ENCODE measurements around the gene DIP2C.
"Not testable (repeated sequence)": the region's sequence is repeated elsewhere in the genome, so short reads cannot be mapped to it uniquely, and the experiment has no call there.

The DIP2C gene

DNA sequence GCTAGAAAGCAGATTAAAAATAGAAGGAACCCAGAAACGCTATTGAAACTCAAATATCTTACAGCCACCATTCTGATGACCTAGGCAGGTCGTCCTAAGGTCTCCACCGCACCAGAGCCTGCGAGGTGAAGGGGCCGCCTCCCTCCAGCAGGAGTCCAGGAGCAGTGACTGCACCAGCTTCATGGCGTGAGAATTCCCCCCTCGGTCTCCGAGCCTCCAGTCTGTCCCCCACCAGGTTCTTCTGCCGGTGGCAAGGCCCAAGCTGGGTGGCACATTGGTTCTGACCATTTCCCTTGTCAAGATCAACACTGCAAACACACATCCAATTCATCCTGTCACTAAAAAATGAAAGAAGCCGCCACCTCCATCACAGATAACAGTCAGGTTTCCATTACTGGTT lies 98.7 kb downstream of the DIP2C start:
- no peak for DNase-seq

DNA sequence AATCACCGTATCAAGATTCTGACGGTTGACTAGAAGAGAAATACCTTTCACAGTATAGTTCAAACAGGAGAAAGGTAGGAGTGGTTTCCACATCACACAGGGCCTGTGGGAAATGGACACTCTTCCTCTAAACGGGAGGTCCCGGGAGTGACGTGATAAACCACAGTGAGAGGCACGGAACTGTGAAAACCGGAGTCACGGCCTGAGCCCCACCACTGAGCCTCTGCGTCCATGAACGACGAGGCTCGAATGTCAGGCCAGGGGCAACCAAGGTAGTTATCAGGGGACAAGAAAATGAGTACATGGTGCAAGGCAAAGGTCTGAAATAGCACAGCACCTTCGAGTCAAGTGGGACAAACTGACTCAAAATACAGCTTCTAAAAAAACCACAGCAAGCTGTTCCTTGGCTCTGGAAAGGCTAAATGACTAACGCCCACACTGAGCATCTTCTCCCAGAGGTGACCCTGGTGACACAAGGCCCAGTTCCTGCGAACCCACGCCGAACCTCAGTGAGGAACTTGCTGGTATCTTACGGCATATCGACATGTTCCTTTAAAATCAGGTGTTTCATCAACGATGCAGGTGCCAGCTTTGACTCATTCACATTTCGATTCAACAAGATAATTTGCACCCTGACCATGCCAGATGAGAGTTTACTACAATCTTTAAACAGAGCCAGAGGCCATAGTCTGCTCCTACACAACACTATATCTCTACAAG lies 99.3 kb downstream of the DIP2C start:
- no peak for DNase-seq

GRCh38 chr10:588246-589165 lies 101.0 kb downstream of the DIP2C start:
- no peak for DNase-seq

DNA sequence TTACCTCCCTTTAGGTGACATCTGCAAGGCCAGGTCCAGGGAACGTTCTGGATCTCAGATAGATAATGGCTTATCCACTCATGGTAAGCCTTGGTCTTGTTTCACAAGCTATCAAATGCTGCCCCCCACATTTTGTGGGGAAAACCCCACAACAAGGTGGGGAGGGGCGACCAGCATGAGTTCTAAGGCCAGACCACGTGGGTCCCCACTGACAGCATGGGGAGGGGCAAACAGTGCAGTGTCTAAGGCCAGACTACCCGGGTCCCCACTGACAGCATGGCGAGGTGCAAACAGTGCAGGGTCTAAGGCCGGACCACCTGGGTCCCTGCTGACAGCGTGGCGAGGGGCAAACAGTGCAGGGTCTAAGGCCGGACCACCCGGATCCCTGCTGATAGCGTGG lies 102.8 kb downstream of the DIP2C start:
- no peak for DNase-seq

- DNase-seq, result no peak
Observed at GRCh38 chr10:586151-586550, 103.3 kb downstream of the DIP2C start.

DNA sequence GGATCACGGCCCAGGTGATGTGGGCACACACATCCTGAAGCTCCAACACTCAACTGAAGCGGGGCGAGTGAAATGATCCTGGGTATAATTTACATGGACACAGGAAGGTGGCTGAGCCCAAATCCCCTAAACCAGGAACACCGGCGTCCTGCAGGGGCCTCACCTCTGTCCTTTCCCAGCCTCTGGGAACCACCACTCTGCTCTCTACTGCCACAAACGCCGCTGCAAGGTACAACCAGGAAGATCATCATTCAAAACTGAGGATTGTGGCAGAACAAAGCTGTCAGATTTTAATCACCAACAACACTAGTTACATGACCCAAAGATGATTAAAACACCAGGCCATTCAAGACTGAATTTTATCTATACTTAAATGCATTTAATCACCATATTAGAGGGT lies 104.0 kb downstream of the DIP2C start:
- no peak for DNase-seq

DNA sequence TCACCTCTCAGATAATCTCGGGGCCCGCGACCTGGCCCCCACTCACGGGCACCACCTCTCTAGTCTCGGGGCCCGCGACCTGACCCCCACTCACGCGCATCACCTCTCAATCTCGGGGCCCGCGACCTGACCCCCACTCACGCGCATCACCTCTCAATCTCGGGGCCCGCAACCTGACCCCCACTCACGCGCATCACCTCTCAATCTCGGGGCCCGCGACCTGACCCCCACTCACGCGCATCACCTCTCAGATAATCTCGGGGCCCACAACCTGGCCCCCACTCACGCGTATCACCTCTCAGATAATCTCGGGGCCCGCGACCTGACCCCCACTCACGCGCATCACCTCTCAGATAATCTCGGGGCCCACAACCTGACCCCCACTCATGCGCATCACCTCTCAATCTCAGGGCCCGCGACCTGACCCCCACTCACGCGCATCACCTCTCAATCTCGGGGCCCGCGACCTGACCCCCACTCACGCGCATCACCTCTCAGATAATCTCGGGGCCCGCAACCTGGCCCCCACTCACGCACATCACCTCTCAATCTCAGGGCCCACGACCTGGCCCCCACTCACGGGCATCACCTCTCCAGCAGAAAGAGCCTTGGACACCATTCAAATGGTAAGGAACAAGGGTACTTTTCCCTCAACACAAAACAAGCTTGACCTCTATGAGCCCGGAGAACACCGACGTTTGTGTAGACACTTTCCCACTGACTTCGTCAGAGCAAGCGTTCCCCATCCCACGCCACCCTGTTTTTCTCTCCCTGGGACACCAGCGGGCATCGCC lies 104.8 kb downstream of the DIP2C start:
- DNase-seq, result not testable (repeated sequence)

- no peak for DNase-seq
Observed at GRCh38 chr10:583433-583832, 106.0 kb downstream of the DIP2C start.

- DNase-seq, result no peak
Observed at GRCh38 chr10:581776-582330, 107.6 kb downstream of the DIP2C start.

GRCh38 chr10:580778-581177 lies 108.7 kb downstream of the DIP2C start:
- no peak for DNase-seq

DNA sequence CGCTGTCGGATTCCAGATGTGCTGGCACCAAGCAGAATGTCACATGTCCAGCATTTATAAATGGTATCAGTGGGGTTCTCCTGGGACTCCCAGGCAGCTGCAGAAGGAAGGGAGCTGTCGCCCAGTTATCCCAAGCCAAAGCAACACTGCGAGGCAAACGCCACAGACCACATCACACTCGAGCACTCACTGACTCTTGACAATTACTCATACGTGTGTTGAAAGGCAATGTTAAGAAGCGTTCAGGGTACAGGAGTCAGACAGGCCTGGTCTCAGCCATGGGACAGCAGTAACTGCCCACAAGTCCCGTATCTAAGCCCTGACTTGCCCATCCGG lies 113.4 kb downstream of the DIP2C start:
- no peak for DNase-seq

DNA sequence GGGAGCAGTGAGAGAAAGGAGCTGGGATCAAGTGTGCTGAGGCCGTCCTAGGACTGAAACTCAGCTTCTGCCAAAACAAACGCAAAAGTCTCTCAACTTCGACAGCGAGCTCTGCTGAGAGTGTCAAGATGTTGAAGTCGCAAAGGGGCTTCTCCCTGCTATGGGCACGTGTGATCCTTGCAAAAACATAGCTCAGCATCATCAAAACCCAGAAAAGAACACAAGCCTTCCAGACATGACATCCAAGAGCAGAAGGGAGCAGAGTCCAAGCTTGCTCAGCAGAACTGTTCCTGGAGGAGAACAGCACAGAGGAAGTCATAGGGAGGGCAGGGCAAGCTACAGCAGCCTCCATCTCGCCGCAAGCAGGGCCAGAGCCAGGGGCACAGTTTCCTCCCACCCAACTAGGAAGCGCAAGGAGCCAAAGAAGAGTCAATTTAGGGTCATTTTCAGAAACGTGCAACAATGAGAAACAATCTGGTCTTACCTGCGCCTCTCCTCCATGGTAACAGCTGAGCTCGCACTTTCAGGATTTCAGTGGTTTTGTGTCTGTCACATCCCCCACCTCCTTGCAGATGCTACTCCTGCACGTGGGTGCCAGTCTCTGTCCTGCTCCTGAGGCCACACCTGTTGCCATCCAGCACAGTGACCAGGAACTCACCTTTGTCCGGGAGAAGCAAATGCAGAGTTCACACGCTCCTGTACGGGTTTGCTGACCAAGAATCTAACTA lies 113.9 kb downstream of the DIP2C start:
- no peak for DNase-seq

DNA sequence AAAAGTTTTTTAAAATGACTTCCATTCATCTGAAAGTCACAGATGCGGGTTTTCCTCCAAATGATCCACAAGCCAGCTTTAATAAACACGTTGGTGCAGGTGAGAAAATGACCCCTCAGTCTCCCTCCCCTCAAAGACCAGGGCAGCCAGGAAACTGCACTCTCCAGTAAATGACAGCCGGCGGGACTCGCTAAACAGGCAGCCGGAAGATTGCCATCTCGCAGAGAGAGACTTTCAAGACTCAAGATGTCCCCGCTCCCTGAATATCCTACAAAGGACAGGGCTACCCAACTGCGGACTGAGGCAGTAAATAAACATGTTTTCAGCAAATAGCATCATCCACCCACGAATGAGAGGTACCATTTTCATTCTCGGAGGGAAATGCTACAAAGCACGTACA lies 116.8 kb downstream of the DIP2C start:
- no peak for DNase-seq

DNA sequence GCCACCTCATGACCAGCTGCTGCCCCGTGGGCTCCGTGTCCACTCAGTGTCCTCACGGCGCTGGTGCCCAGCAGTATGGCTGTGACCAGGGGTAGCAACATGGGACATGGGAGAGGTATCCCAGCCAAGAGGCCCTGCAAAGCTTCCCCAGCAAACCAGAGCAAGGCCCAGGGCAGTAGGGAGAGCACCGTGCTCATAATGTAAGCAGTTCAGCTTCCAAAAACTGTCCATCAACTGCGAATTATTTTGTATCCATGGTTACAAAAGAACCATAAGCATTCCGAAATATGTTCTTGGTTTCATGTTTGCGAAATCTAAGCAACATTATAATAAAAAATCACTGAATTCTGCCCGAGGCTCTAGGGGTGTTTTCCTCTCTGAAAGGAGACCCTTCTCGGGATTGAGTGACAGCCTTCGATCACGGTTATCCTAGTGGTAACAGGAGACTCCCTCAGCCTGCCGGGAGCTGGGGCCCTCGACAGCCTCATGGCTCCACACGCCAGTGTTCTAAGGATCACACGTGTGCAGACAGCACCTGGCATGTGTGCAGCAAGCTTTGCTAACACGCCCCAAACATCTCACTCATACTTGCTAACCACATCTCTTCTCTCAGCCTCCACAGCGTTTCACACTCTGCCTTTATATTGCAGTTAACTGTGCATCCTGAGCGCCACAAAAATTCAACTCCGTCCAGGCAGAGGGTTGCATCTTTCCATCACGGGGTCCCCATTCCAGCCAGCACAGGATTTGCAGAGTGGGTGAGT lies 117.6 kb downstream of the DIP2C start:
- no peak for DNase-seq

DNA sequence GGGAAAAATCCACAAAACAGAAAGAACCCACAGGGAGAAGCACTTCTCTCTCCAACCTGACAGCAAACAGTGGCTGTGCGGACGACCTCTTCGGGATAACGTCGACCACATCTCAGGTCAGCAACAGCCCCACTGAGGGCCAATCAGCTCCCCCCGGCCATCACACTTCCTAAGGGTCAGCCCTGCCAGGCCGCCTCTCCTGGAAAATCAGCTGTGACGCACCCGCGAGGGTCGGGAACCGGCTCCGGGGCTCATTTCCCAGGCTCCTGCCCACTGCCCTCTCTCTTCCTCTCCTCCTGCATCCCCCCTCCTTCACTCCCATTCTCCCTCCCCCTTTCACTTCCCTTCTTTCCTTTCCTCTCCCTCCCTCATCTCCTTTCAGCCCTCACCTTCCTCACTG lies 118.3 kb downstream of the DIP2C start:
- DNase-seq, result no peak

- DNase-seq, result no peak
Observed at GRCh38 chr10:570628-571163, 118.8 kb downstream of the DIP2C start.

GRCh38 chr10:569961-570627 lies 119.4 kb downstream of the DIP2C start:
- DNase-seq, result no peak

DNA sequence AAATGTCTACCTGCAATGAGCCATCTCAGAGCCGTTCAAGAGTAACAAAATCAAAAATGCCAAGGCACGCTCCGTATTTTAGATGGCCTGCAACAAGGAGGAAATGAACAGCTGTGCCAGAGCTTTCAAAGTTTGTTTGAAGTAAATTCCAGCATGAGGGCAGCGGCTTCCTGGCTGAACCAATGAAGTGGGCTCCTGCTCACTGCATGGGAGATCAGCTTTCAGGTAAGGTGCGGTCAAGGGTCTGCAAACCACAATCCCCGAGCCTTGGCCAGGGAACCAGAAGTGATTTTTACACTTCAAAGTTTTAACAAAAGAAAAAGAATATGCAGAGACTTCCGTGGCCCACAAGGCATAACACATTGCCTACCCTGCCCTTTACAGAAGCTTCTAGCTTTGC lies 120.6 kb downstream of the DIP2C start:
- DNase-seq, result no peak

DNA sequence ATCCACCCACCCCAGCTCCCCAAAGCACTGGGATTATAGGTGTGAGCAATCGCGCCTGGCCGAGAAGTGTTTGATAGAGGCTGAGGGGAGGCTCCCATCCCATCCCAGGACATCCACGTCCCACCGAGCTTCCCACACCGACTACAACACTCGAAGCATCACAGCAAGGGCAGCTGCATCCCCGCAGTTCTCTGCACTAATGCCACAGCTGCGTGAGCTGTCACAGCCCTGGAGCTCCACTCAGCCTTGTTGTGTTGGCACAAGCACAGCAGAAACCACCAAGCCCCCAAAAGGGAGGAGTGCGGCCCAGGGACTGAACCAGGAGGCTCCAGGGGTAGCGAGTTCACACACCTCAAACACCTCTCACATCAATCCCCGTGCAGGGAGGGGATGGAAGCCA lies 121.6 kb downstream of the DIP2C start:
- DNase-seq, result no peak

- no peak for DNase-seq
Observed at GRCh38 chr10:566241-566885, 123.1 kb downstream of the DIP2C start.
